Fibroblast of the aortic adventitia (primary cell): ENCODE results near the gene TMEM203. TPM values are rescaled to one million over a fixed set of nuclear protein-coding genes. Genes with fewer than 3 reads are reported as not detected.

Experiments
- DNase-seq: peaks from one replicate; pipeline ENCODE4 v3.0.0-alpha.2; 2010; ENCODE audit warnings: low read depth
- H3K4me3 ChIP-seq: 2 replicates; pipeline ENCODE4 v1.5.1; 2011; ENCODE audit warnings: low read depth, mild to moderate bottlenecking, control low read depth, low read length, moderate library complexity
- CTCF ChIP-seq: IDR thresholded peaks from 2 replicates; pipeline ENCODE4 v1.5.1; 2011; ENCODE audit warnings: mild to moderate bottlenecking, low read length, control low read depth, inconsistent platforms; ENCODE audit not compliant: insufficient read depth
- total RNA-seq: library from RNA; depleted of rRNA; stranded (reverse); fragments of >200 nt; gene quantifications from 2 replicates; pipeline ENCODE4 v1.2.3, GENCODE V29; 2012; ENCODE audit warnings: low replicate concordance

Gene TMEM203
- total RNA-seq, result 32.3 and 34.7 TPM in 2 replicates

- TF ChIP-seq CTCF, result no peak
- H3K4me3 ChIP-seq, result peak within 1 kb of the TSS; percentile 94
- peak; percentile 71 for DNase-seq
Observed at GRCh38 chr9:137205126-137206069, at the start of gene TMEM203, which contains the start of gene NDOR1. TSS of gene TMEM203 (minus strand) at chr9:137205648. CDS start at chr9:137205414, 234 bp downstream. TSS of gene NDOR1 (plus strand) at chr9:137205700. CDS start at chr9:137205778, 78 bp downstream.

- DNase-seq, result peak; percentile 85
- TF ChIP-seq CTCF, result no peak
Observed at GRCh38 chr9:137254624-137255447, 49.4 kb upstream of the TMEM203 start, which contains the start of gene NELFB. TSS of gene NELFB (plus strand) at chr9:137255327.

GRCh38 chr9:137253717-137254623, 48.5 kb upstream of the TMEM203 start:
- TF ChIP-seq CTCF, result no peak
- no peak for DNase-seq
- peak overlapping the region; percentile 78 for H3K4me3 ChIP-seq

More at GRCh38 chr9:137254624-137255447, 49.4 kb upstream of the TMEM203 start, which contains the start of gene NELFB:
- peak within 1 kb of the TSS; percentile 93 for H3K4me3 ChIP-seq

GRCh38 chr9:137252555-137253506, 47.4 kb upstream of the TMEM203 start:
- no peak for TF ChIP-seq CTCF
- DNase-seq, result no peak
- no peak overlapping the region for H3K4me3 ChIP-seq

GRCh38 chr9:137251490-137252268, 46.2 kb upstream of the TMEM203 start:
- DNase-seq, result no peak
- H3K4me3 ChIP-seq, result no peak overlapping the region
- no peak for TF ChIP-seq CTCF
